Testis (tissue), 2 donors: ENCODE data around the gene TTC22.

Source experiments
- CTCF ChIP-seq, 3 experiments: fragments of 450-650 bp in 2 of 3; fragments of 200-600 bp in 1 of 3; sonication (generic) in 1 of 3; IDR thresholded peaks; one replicate each; pipeline ENCODE4 v1.5.1; 2016 to 2019; ENCODE audit warnings: antibody characterized with exemption in 3 of 3, mild to moderate bottlenecking in 2 of 3, moderate library complexity in 1 of 3
- POLR2A ChIP-seq: fragments of 450-650 bp; IDR thresholded peaks from one replicate; pipeline ENCODE4 v1.6.1; 2017; ENCODE audit warnings: antibody characterized with exemption, mild to moderate bottlenecking, moderate library complexity

- TF ChIP-seq CTCF (IDR thresholded peaks at IDR 0.05), result no peak
- no peak for TF ChIP-seq POLR2A
These were observed 45.2 kb upstream of the TTC22 start for GRCh38 chr1:54846301-54846700.
